SK-N-MC (cell line): ENCODE data around the gene ABCF1.

Experiments
- EZH2 ChIP-seq: fragments of 200-600 bp; sonication (generic); IDR thresholded peaks from one replicate; pipeline ENCODE4 v1.6.1; 2017; ENCODE audit warnings: antibody characterized with exemption
- POLR2AphosphoS5 ChIP-seq: IDR thresholded peaks from 2 replicates; pipeline ENCODE4 v1.6.1; 2012; ENCODE audit warnings: mild to moderate bottlenecking, low read depth, low read length, borderline replicate concordance

GRCh38 chr6:30573113-30573512 lies 1.9 kb downstream of the ABCF1 start:
- TF ChIP-seq EZH2 (no peak), POLR2AphosphoS5 (no peak)
